Measurements from ENCODE around the gene GNAS. TPM values are rescaled to one million over a fixed set of nuclear protein-coding genes. Genes with fewer than 3 reads are reported as not detected.
A peak's percentile ranks its signal among the peaks of the same experiment; 100 is the strongest.

GNAS gene
- total RNA-seq, 1 donor from 2014 or later: 1,103 TPM

GRCh38 chr20:58893355-58894120 is 41.0 kb downstream of the GNAS start:
- no peak for DNase-seq (ENCODE audit: extremely low read depth, low read depth, low spot score)

DNA sequence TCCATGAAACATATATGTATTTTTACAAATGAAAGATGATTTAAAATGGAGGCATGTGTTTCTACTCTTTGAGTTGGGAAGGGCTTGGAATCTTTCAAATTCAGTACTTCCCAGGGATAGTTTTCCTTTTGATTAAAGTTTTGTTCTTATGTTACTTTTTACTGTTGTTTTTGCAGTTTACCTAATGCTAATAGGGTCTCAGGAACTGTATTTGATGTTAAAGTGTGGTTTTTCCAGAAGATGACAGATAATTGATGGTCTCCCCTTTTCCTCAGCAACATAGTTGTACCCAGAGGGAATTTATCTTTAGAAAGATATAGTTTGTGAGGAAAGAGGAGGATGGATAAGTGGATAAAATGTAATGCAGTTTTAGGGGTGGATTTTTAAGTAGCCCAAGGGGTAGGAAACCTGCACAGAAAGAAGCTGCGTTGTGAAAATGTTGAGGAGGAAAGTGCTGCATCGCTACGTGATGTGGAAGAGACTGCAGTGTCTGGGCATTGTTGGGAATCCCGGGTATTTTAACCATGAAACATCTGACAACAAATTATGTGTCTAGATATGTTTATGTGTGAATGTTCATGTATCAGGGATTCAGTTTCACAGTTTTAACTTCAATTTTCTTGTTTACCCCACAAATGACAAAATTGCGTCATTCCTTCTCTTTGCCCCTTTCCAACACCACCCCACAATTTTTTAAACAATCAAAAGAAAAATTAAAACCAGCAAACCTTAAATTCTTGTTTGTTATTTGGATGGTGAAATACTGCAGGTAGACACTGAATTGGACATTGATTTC is 42.3 kb downstream of the GNAS start:
- no peak for DNase-seq (ENCODE audit: extremely low read depth, low read depth, low spot score)

DNA sequence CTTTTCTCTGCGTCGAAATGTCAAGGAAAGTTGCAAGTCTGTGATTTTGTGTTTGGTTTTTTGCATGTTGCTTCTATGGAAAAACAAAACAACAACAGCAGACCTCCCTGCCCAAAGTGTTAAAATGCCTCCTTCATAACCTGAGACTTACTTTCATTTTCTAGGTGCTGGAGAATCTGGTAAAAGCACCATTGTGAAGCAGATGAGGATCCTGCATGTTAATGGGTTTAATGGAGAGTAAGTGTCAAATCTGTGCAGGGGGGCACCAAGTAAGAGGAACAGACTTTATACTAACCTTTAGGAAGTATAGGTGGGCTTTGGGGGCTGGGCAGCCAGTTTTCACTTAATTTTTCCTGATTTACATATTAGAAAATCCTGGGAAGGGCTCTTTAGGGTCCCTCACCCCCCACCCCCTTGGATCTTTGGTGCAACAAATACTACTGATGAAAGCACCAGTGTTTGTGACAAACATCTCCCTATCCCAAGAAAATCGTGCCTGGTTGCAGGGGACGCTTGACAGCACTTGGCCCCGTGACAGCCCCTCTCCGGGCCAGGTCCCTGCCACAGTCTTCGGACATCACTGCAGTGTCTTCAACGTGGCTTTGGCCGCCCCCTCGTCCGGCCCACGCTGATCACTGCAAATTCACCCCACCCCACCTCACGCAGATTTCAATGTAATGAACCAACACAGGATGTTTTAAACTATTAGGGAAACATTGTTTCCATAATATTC is 43.1 kb downstream of the GNAS start:
- no peak for DNase-seq (ENCODE audit: extremely low read depth, low read depth, low spot score)

GRCh38 chr20:58896820-58897219 is 44.3 kb downstream of the GNAS start:
- no peak for DNase-seq (ENCODE audit: extremely low read depth, low read depth, low spot score)

DNA sequence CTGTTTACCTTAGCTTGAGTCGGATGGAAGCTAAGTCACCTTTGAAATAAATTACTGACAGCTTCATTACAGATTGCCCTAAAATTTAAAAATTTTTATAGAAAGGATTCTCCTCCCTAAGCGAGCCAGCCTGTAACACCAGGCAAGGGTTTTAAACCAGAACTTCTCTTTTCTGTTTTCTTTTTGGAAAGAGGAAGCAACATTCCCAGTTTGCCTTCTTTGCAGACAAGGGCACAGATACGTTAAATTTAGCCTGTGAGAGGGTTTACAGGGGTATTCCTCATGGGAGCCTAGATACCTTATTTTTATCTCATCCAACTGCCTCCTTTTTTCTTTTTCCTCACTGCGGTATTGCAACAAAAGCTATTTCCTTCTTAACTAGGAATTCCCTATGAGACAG is 45.0 kb downstream of the GNAS start:
- no peak for DNase-seq (ENCODE audit: extremely low read depth, low read depth, low spot score)

- no peak for DNase-seq (ENCODE audit: extremely low read depth, low read depth, low spot score)
These were observed 46.3 kb downstream of the GNAS start for GRCh38 chr20:58898629-58899408.

DNA sequence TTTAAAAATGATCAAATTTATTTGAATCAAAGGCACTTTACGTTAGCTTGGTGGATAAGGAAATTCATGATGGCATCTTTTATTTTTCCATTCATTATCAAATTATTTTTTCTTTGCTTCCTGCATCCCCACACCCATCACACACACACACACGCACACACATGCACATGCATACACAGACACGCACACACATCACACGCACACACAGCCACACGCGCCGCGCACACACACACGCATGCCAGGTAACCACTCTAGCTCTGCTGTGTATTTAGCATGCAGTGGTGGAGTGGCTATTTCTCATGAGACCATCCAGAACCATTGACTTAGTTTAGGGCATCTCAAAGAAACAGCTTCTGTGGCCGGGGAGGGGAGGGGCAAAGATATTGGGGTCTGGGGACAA is 47.0 kb downstream of the GNAS start:
- no peak for DNase-seq (ENCODE audit: extremely low read depth, low read depth, low spot score)

- no peak for DNase-seq (ENCODE audit: extremely low read depth, low read depth, low spot score)
These were observed 47.9 kb downstream of the GNAS start for GRCh38 chr20:58900397-58900796.

- no peak for DNase-seq (ENCODE audit: extremely low read depth, low read depth, low spot score)
These were observed 49.2 kb downstream of the GNAS start for GRCh38 chr20:58901488-58902402.

DNA sequence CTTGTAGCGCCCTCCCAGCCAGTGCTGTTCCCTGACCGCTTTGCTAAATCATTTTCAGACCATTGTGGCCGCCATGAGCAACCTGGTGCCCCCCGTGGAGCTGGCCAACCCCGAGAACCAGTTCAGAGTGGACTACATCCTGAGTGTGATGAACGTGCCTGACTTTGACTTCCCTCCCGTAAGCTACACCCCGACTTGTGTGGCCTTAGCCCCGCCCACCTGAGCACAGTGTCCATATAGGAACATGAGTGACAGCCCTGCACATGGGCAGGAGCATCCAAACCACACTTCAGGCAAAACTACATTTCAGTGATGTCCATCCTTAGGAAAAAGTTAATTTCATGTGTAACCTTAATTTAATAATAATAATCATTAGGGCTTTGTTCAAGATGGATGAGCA is 51.1 kb downstream of the GNAS start:
- no peak for DNase-seq (ENCODE audit: extremely low read depth, low read depth, low spot score)

DNA sequence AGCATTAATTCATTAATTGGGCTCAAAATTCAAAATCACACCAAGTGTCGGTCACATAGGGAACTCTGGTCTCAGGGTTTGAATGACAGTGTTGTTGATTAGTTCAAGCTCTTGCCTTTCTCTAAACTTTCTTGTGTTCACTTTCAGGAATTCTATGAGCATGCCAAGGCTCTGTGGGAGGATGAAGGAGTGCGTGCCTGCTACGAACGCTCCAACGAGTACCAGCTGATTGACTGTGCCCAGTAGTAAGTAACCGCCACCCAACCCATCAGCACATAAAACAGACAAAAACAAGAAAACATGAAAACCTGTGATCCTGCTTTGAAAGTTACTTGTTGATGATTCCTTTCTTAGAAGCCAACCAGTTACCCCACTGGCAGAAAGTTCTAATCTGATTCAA is 52.7 kb downstream of the GNAS start:
- DNase-seq (ENCODE audit: extremely low read depth, low read depth, low spot score): no peak

- DNase-seq (ENCODE audit: extremely low read depth, low read depth, low spot score): no peak
These were observed 53.6 kb downstream of the GNAS start for GRCh38 chr20:58906111-58906510.

DNA sequence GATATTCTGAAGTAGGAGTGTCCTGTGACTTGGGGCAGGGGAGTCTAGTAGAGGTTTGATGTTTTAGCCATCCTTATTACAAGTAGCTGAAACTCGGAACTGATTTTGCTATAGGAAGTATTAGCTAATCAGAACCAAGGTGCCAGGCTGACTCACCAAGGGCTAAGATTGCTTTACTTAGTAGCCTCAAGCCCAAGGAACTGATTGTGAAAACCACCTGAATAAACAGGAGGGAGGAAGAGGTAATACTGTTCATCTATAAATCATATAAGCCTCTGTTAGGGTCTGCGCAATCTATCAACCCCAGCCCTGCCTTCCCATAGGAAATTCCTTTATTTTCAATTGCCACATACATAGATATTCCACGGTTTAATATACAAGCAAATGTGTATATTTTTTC is 54.4 kb downstream of the GNAS start:
- DNase-seq (ENCODE audit: extremely low read depth, low read depth, low spot score): peak; percentile 80

GRCh38 chr20:58907320-58908137 is 55.0 kb downstream of the GNAS start:
- DNase-seq (ENCODE audit: extremely low read depth, low read depth, low spot score): peak; percentile 95

DNA sequence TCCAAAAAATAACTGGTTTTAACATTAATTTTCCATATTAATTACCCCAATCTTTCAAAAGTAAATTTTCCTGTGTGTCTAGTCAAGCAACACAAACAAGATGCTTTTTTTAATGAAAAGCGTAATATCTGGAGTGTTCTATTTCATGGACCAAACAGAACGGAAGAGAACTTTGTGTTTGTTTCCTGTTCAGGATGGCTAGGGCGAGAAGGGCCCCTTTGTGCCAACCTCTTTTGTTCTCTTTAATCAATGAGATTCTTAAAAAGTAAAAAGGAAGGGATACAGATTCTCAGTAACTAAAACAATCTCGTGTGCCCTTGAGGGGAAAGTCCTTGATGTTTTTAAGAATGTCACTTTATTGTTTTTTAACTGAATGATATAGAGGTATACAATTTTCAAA is 55.7 kb downstream of the GNAS start:
- DNase-seq (ENCODE audit: extremely low read depth, low read depth, low spot score): peak; percentile 42

- no peak for DNase-seq (ENCODE audit: extremely low read depth, low read depth, low spot score)
These were observed 56.4 kb downstream of the GNAS start for GRCh38 chr20:58908941-58909340.

GRCh38 chr20:58909585-58909984 is 57.1 kb downstream of the GNAS start:
- DNase-seq (ENCODE audit: extremely low read depth, low read depth, low spot score): no peak

DNA sequence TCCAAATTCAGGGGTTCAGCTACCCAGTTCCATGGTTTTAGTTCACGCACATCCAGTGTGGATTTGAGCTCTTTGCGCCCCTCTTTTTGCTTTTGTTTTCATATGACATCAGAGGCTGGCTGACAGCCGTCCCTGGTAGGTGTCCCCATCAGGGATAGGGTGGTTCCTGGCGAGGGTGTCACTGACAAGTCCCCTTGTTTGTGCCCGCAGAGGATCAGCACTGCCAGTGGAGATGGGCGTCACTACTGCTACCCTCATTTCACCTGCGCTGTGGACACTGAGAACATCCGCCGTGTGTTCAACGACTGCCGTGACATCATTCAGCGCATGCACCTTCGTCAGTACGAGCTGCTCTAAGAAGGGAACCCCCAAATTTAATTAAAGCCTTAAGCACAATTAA is 58.0 kb downstream of the GNAS start:
- DNase-seq (ENCODE audit: extremely low read depth, low read depth, low spot score): no peak

GRCh38 chr20:58911309-58911708 is 58.8 kb downstream of the GNAS start:
- DNase-seq (ENCODE audit: extremely low read depth, low read depth, low spot score): no peak

Measured in glomerular endothelial cell (primary cell).